Cardiac septum (tissue), 1 donor: ENCODE data around the gene ASB3. TPM values are rescaled to one million over a fixed set of nuclear protein-coding genes. Genes with fewer than 3 reads are reported as not detected.
"Not testable (repeated sequence)": the region's sequence is repeated elsewhere in the genome, so short reads cannot be mapped to it uniquely, and the experiment has no call there.

Experiments used
- DNase-seq: peaks from one replicate; pipeline ENCODE4 v3.0.0-alpha.2; 2020; ENCODE audit warnings: low spot score
- intact Hi-C: fragments of 100-400 bp; cut with DNase I; formaldehyde crosslinking; loops from one replicate; pipeline ENCODE4 v1.14.0; 2022
- long read RNA-seq: library from polyadenylated mRNA; unstranded; transcript quantifications from one replicate; pipeline ENCODE4 v2.0.0, GENCODE V29; 2021
- total RNA-seq: library from RNA; stranded (reverse); fragmentation: NEBNext Ultra II Directional; extraction: Animal tissue kit (Norgen Biotek cat#: 25700); gene quantifications from one replicate; pipeline ENCODE4 v1.2.1, GENCODE V29; 2021
- donor health status: DM: no; HTN: no; CAD: no.

ASB3 gene, protein sequence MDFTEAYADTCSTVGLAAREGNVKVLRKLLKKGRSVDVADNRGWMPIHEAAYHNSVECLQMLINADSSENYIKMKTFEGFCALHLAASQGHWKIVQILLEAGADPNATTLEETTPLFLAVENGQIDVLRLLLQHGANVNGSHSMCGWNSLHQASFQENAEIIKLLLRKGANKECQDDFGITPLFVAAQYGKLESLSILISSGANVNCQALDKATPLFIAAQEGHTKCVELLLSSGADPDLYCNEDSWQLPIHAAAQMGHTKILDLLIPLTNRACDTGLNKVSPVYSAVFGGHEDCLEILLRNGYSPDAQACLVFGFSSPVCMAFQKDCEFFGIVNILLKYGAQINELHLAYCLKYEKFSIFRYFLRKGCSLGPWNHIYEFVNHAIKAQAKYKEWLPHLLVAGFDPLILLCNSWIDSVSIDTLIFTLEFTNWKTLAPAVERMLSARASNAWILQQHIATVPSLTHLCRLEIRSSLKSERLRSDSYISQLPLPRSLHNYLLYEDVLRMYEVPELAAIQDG
- total RNA-seq, result 9.2 TPM
- long read RNA-seq, transcript ASB3-201 (10 exons, 2,214 nt), result major isoform, 12 of 16 reads
- long read RNA-seq, partial matches to known transcripts, result 0 of 16 reads
- long read RNA-seq, other reads (novel, unspliced or antisense), result 4 of 16 reads

DNA sequence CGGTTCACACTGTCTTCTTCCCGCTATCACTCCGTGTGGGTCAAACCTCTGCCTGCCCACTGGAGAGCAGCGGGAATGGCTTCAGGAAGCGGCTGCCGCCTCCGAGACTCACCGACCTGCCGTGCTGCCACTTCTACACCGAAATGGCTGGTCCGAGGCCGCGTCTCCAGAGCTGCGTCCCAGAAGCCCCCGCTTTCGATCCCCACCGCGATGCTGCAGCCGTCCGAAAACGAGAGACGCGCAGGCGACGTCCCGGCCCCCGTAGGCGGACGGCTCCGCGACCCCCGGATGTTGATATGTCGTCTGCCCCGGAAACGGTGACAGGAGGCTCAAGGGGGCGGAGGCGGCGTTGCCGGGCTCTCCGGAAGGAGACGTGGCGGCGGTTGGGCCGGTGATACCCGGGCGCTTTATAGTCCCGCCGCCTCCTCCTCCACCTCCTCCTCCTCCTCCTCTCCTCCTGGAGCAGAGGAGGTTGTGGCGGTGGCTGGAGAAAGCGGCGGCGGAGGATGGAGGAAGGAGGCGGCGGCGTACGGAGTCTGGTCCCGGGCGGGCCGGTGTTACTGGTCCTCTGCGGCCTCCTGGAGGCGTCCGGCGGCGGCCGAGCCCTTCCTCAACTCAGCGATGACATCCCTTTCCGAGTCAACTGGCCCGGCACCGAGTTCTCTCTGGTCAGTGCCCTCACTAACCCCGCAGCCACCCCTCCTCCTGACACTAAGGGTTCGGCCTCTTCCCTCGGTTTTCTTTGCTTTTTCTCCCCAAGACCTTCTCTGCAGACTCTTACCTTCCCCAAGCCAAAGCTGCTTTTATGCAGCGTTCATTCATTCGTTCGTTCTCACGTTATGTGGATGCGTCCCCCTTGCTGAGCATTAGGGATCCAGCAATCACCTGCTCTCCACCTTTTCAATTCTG lies at the start of gene ASB3, which contains the start of gene ERLEC1:
Gene ASB3, minus strand, starts transcription at position 249 of the 909 bp plus-strand sequence. CDS start 21,381 bp downstream, outside the sequence.
Gene ERLEC1, plus strand, starts transcription at position 340 of the 909 bp plus-strand sequence. Its CDS starts 167 bp downstream, at position 507.
- DNase-seq, result peak; percentile 95
- intact Hi-C loops, result loop anchor here (2.0 kb wide), 1 partner anchor 20 kb away; the partner anchor contains the start of gene CHAC2

DNA sequence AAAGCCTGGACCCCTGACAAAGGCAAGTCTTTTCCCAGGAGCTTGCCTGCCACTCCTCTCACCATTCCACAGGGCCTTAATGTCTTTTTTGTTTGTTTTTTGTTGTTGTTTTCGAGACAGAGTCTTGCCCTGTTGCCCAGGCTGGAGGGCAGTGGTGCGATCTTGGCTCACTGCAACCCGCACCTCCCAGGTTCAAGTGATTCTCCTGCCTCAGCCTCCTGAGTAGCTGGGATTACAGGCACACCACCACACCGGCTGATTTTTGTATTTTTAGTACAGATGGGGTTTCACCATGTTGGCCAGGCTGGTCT lies 43.2 kb upstream of the ASB3 start:
- intact Hi-C loops, DNase-seq: not testable (repeated sequence)

DNA sequence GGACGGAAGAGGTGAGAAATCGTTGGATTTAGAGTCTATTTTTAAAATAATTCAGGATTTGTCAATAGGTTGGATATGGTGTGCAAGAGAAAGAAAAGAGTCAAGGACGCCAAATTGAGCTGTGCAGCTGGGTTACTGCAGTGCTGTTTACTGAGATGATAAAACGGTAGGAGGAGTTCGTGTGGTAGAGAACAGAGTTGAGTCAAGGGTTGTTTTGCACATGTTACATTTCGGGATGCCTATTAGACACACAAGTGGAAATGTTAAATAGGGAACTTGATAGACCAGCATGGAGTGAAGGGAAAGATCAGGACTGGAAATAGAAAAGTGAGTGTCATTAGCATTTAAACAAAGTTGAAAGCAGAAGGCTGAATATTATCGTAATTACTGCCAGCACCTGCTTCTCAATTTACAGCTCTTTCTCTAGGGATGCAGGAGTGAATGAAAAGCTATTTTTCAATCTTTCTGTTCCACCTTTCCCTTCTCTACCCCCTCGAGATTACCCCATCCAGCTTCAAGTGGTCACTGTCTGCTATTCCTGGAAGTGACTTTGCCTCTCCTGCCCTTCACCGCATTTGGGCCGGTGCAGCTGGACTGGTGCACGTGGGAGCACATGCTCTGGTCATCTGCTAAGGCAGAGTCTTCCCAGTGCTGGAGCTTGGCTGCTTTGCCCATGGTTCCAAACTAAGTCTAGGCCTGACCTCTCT lies 42.7 kb upstream of the ASB3 start:
- intact Hi-C loops, result no loop called here
- peak; percentile 81 for DNase-seq

DNA sequence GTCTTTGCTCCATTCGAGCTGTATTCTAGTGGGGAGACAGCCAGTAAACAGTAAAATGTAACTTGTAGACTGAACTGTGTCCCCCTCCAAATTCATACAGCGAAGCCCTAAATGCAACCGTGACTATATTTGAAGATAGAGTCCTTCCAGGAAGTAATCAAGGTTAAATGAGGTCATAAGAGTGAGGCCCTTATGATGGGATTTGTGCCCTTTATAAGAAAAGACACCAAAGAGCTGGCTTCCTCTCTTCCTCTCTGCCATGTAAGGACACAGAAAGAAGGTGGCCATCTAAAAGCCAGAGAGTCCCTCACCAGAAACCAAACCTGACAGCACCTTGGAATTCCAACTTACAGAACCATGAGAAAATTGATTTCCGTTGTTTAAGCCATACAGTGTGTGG lies 41.6 kb upstream of the ASB3 start:
- no peak for DNase-seq
- intact Hi-C loops, result no loop called here

DNA sequence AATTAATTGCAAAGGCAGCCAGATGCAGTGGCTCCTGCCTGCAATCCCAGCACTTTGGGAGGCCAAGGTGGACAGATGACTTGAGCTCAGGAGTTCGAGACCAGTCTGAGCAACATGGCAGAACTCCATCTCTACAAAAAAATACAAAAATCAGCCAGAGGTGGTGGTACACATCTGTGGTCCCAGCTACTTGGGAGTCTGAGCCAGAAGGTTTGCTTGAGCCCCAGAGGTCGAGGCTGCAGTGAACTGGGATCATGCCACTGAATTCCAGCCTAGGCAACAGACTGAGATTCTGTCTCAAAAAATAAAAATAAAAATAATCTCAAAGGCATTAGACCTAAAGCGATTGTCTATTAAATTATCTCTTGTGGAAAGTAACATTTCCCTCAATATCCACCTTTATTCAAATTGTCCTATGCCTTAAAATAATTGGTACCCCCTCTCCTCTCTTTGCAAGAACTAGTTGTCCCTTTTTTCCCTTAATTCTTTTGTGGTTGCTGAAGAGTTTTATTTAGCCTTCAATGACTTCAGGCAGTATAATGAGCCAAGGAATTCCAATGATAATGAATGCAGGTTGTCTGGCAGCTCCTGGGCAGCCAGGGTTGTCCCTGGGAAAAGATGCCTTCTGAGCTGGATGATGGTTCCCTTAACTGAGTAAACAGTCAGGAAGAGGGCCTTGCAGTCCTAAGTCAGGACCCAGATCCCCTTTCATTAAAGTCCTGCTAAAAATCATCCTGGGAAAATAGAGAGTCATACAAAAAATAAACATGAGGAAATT lies 40.8 kb upstream of the ASB3 start:
- DNase-seq, result no peak
- intact Hi-C loops, result no loop called here

DNA sequence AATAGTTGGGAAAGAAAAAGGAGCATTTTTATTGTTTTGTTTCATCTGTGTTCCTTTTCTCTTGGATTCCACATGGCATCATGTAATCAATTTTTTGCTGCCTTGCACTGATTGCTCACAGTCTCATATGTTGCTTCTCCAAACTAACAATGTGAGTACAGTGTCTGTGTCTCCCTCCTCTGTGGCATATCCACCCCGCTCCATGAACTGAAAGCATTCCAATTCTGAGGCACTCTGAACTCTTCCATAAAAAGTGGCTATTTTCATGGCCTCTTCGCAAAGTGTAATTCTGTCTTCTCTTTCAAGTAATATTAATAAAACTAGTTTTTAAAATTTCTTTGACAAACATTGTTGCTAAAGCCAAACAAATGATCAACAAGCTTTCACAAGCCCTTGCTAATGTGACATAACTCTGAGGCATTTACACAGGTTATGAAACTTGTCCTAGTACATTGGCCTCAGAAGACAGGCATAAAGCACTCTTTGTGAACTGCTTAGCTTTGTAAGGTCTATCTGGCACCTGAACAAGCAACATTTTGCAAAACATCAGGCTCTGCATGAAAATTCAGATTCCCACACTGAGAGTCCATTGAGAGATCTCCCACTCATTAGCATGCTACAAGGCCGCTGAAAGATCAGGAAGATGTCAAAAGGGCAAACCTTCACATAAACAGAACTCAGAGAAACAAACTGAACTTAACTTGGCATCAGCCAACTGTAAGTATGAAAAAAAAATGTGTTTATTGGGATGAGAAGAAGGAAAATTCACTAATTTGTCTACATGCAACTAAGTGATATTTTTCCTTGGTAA lies 40.0 kb upstream of the ASB3 start:
- intact Hi-C loops, result no loop called here
- no peak for DNase-seq

DNA sequence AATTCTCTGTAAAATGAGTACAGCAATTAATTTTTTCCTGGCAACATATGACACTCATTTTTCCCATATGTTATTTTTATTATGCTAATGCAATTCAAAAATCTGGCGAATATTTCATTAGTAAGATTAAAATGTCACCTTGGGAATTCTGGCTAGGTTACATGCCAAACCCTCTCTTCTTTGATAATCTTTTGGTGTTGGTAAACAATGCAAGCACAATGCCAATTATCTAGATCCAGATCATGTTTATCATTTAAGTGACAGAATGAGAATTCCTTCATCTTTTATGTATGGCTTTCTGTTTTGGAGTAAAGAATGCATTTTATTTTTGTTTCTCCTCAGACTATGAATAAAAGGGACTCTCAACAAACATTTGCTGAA lies 39.3 kb upstream of the ASB3 start:
- no peak for DNase-seq

DNA sequence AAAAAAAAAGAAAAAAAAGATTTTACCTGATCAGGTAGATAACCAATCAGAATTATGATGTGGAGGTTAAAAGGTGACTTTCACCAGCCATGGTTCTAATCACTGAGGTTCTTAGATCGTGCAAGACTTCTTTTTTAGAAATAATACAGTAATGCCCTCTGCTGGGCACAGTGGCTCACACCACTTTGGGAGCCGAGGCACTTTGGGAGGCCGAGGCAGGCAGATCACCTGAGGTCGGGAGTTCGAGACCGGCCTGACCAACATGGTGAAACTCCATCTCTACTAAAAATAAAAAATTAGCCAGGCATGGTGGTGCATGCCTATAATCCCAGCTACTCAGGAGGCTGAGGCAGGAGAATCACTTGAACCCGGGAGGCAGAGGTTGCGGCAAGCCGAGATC lies 36.9 kb upstream of the ASB3 start:
- intact Hi-C loops, DNase-seq: not testable (repeated sequence)

More for the DNA sequence above, 39.3 kb upstream of the ASB3 start:
- intact Hi-C loops, result no loop called here

DNA sequence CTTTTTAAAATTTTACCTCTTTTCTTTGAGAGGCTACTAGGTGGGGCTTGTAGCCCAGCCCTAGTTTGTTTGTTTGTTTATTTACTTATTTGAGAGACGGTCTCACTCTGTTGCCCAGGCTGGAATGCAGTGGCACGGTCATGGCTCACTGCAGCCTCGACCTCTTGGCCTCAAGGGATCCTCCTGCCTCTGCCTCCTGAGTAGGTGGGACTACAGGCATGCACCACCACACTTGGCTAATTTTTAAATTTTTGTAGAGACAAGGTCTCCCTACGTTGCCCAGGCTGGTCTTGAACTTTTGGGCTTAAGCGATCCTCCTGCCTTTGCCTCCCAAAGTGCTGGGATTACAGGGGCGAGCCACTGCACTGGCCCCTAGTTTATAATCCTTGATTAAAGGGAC lies 35.1 kb upstream of the ASB3 start:
- intact Hi-C loops, result no loop called here
- DNase-seq, result no peak

DNA sequence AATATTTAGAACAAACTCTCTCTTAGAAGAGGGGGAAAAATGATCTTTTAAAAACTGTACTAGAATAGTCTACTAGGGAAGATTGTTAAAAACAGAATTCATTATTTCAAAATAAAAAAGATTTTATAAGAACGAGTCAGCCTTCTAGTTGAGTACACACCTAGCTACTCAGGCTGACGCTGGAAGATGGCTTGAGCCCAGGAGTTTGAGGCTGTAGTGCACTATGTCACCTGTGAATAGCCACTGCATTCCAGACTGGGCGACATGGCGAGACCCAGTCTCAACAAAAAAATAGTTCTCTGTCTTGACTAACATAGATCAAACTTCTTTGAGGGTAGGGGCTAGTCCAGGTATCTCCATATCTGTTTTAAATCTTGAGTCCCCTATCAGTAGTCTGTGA lies 34.0 kb upstream of the ASB3 start:
- DNase-seq, result no peak
- intact Hi-C loops, result no loop called here

DNA sequence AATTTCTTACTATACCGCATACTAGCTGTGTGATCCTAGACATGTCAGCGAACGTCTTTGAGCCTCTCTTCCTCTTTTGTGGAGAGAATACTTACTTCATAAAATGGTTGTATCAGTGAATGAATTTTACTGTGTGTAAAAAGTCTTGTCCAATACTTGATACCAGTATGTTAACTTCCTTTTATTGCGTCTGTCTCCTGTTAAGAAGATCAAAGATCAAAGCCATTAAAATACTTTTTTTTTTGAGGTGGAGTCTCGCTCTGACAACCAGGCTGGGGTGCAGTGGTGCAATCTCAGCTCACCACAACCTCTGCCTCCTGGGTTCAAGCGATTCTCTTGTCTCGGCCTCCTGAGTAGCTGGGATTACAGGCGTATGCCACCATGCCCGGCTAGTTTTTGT lies 33.3 kb upstream of the ASB3 start:
- intact Hi-C loops, result no loop called here
- DNase-seq, result no peak

DNA sequence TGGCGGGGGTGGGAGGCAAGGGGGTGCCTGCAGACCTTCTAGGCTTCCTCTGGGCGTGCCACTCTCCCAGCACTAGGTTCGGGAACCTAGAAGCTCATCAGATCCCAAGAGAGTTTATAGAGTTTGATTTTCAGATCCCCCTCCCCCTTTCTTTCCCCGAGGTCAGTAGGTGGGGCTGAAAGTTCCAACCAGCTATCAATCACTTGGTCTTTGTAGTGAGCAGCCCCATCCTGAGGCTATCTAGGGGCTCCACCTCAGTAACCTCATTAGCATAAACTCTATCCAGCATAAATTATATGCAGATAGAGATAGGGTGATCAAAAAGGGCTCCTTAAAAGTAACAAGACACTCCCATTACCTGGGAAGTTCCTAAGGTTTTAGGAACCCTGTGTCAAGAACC lies 32.9 kb upstream of the ASB3 start:
- intact Hi-C loops, result no loop called here
- no peak for DNase-seq

DNA sequence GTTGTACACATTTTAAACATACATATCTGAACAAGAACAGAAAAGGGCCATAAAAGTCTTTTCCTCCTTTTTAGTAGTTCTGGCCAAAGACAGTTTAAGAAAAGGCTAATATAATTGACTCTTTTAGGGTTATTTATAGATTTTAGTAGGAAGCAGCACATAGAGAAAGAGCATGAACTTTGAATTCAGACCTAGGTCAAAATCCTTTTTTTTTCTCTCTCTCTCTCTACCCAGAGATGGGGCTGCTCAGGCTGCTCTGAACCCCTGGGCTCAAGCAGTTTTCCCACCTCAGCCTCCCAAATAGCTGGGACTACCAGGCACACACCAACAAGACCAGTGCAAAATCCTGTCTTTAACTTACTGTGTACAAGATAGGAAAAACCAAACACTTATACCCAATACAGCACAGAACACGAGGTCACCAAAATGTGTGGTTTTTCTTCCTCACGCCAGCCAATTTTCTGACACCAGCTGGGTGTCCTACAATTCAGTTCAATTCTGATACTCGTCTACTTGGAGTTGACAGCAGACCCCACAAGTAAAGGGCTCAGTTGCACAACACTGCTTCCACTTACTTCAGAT lies 32.2 kb upstream of the ASB3 start:
- DNase-seq, result no peak
- intact Hi-C loops, result no loop called here

DNA sequence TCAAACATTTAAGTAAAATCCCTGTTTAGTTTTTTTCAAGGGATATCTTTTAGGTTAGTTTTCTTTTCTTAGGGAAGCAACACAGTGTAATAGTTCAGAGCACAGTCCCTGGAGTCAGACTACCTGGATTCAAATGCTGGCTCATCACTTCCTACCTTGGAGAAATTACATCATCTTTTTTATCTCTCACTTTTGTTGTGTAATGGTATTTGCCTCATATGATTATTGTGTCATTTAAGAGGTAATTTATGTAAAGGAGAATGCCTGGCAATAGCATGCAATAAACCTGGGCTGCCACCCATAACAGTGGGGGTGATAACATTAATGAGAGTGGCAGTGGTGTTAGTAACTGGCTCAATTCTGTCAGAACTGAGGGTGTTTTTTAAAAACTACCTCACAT lies 26.4 kb upstream of the ASB3 start:
- intact Hi-C loops, result no loop called here
- no peak for DNase-seq

DNA sequence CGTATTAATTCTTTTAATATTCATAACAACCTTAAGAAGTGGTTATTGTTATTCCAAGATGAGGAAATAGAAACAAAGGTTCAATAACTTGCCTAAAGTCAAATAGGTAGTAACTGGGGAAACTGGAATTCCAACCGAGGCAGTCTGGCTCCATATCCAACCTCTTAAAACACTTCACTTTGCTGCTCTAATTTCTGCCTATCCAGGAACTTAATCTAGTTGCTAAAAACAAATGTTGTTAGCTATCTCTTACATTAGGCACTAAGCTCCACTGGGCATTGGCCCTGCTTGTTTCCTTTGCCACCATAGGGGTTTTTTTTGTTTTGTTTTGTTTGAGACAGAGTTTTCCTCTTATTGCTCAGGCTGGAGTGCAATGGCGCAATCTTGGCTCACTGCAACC lies 24.8 kb upstream of the ASB3 start:
- intact Hi-C loops, result no loop called here
- no peak for DNase-seq

DNA sequence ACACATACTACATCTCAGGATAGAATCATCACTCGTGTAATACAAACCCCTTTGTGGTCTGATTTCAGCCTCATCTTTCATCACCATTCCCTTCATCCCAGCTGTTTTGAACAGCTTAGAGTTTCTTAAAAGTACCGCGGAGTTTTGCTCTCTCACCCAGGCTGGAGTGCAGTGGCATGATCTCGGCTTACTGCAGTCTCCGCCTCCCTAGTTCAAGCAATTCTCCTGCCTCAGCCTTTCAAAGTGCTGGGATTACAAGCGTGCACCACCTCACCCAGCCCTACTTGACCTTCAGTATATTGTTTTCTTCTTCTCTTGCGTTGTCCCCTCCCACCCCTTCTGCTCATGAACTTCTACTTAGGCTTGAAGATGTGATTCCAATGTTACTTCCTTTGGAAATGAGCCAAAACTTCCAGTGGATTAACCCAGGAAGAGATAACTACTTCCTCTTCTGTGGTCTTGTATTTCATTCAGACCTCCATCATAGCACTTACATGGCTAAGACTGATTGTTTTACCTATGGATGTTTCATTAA lies 15.9 kb upstream of the ASB3 start:
- intact Hi-C loops, result no loop called here
- no peak for DNase-seq

DNA sequence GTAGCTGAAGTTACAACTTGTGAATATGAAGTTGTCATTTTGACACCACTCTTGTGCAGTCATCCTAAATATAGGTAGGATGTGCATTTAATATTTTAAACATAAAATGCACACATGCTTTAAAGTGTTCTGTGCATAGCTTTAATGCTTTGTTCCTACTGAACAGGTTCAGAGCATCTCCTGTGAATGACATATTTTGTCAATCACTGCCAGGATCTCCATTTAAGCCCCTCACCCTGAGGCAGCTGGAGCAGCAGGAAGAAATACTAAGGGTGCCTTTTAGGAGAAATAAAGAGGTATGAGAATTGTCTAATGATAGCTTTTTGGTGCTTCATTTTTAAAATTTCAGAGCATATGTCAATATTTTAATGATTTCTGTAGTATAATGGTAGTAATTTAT lies 14.8 kb upstream of the ASB3 start:
- no peak for DNase-seq

More for the DNA sequence above, 14.8 kb upstream of the ASB3 start:
- intact Hi-C loops, result no loop called here
